NCI-H69 (cell line): Measurements from ENCODE around the gene TGM2.

Experiments used
- DNase-seq: peaks from one replicate; lab custom pipeline; 2025; lab: John Stamatoyannopoulos, UW

The TGM2 gene

GRCh38 chr20:38177201-38177600 lies 12.1 kb upstream of the TGM2 start:
- DNase-seq: no peak

- no peak for DNase-seq
Observed at GRCh38 chr20:38175304-38176180, 10.5 kb upstream of the TGM2 start.

- DNase-seq: peak; percentile 25
Observed at GRCh38 chr20:38173237-38174156, 8.4 kb upstream of the TGM2 start.

- no peak for DNase-seq
Observed at GRCh38 chr20:38172408-38172807, 7.3 kb upstream of the TGM2 start.

DNA sequence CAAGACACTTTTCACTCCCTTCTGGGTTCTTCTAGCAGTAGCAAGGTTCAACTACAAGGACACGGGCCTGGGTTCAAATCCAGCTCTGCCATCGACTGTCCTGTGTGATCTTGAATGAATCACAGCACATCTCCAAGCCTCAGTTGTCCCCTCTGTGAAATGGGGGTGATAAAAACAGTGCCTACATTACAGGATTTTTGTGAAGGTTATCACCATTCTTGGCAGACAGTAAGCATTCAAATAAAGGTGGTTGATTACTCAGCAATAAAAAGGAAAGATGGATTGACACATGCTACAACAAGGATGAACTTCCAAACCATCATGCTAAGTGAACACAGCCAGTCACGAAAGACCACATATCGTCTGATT lies 6.6 kb upstream of the TGM2 start:
- no peak for DNase-seq

- no peak for DNase-seq
Observed at GRCh38 chr20:38170826-38171674, 6.0 kb upstream of the TGM2 start.

DNA sequence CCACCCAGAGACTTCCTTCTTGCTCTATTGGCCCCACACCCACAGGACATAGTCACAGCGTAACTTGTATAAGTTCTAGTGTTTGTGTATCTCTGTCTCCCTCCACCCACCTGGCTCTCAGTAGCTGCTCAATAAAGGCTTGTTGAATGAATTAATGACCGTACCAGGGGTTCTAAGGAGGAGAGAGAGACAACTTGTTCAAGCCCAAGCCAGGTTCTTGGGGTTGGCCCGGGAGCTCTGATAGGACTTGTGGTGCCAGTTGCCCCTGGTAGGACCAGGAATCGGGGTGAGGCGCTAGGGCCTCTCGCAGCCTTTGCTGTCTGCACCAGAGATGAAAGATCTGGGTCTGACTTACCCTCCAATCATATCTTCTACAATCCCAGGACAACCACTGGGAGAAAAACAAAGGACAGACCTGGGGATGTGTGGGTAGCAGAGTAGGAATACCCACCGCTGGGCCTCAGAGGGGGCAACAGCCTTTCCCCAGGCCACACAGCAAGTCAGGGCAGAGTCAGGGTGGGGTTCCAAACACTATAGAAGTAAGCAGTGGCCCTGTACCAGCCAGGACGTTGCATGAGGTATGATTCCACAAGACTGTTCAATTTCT lies 5.3 kb upstream of the TGM2 start:
- no peak for DNase-seq

DNA sequence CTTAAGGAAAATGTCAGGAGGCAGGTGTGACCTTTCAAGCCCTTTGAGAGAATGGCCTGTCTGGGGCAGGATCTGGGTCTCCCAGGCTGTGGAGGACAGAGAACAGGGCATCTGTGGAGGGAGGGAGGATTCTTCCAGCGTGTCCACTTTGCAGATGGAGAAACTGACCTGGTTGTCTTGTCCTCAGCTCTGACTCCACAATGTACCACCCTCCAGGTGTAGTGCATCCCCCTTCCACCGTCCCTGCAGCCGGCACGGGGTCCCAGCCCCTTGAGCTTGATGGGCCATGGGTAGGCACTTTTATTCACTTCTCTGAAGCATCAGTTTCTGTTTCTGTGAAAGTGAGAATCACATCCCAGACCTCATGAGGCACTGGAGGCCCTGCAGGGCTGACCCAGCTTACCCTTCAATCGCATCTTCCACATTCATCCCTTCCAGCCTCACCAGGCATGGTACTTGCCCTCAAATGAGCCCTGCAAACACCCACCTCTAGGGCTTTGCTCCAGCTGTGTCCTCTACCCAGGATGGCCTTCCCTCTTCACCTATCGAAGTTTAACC lies 4.6 kb upstream of the TGM2 start:
- no peak for DNase-seq

DNA sequence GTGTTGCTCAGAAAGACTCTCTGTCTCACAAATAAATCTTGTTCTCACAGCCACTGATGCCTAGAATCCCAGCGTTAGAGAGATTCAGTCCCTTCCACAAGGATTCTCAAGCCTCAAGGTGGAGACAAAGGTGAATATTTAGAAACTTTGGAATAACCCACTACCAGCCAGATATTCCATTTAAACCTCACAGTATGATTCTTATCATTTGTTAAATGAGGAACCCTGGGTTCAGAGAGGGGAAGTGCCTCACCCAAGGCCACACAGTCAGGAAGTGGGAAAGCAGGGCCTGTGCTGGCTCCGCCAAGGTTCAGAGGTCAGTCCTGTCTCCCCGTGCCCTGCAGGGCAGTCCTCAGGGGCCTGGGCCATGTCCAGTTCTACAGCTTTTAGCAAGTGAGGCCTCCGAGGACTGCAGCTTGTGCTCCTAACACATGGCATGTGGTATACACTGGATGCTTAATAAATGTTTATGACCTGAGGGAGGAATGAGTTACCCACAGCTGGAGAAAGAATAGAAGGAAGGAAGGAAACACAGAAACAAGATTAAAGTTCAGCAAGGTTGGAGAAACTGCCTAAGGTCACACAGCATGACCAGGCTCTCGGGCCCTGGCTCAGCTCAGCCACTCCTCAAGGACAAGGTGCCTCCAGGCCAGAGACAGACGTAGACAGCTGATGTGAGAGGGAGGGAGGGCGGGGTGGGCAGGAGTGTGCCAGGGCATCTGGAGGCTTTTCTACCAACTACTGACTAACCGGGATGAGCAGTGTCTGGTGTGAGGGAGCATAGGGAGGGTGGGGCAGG lies 3.9 kb upstream of the TGM2 start:
- DNase-seq: no peak

GRCh38 chr20:38167851-38168760 lies 3.0 kb upstream of the TGM2 start:
- DNase-seq: no peak

GRCh38 chr20:38167328-38167850 lies 2.3 kb upstream of the TGM2 start:
- no peak for DNase-seq

GRCh38 chr20:38166703-38167233 lies 1.7 kb upstream of the TGM2 start:
- no peak for DNase-seq

- DNase-seq: no peak
Observed at GRCh38 chr20:38165966-38166702, 1.1 kb upstream of the TGM2 start.

DNA sequence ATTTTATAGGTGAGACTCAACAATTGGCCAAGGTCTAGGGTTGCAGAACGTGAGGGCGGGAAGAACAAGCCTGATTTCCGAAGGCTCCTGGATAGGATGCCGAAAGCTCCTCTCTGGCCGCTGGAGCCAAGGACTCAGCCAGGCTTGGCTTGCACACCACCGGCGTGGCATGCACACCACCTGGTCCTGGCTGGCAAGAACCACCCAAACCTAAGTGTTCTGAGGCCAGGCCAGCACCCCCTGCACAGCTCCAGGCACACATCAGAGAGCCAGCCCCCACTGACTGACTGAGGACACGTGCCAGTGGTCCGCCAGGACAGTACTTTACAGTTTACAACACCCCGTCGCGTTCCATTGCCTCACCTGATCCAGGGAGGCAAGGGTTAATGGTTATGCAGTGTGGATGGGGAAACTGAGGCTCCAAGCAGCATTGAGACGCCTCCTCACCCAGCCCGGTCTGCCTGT lies 414 bp downstream of the TGM2 start:
- DNase-seq: no peak

DNA sequence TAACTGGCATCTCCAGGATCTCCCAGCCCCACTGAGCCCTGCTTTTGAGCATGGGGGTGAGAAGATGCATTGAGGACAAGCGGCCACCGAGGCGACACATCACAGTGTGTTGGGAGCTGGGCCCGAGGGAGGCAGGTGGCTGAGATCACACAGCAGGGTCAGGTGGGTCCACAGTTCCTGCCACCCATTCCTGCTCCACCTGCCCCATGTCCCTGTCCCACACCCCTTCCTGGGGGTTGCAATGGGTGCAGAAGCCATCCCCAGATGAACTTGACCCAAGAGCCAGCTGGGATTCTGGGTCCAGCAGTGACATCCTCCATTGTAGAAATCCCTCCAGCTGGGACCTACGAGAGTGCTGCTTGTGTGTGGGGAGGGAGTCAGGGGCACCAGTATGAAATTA lies 1.0 kb downstream of the TGM2 start:
- no peak for DNase-seq

- DNase-seq: no peak
Observed at GRCh38 chr20:38162878-38163875, 1.9 kb downstream of the TGM2 start.

- DNase-seq: no peak
Observed at GRCh38 chr20:38162149-38162548, 2.9 kb downstream of the TGM2 start.
